Lower lobe of right lung (tissue), 2 donors: ENCODE results near the gene KLHDC8B. TPM values are rescaled to one million over a fixed set of nuclear protein-coding genes. Genes with fewer than 3 reads are reported as not detected.

Experiments
- ATAC-seq, 2 donors: fragments of 200-7000 bp; cut with Tn5 transposase; one replicate each; pipeline ENCODE4 v1.9.1; 2020 to 2022; ENCODE audit warnings: mild to moderate bottlenecking in 2 of 2, moderate library complexity in 2 of 2
- DNase-seq: peaks from one replicate; pipeline ENCODE4 v3.0.0-alpha.2; 2020
- H3K27ac ChIP-seq: fragments of 200-600 bp; one replicate; pipeline ENCODE4 v1.8.0; 2022
- H3K27me3 ChIP-seq: fragments of 200-600 bp; one replicate; pipeline ENCODE4 v1.8.0; 2022; ENCODE audit warnings: low read depth
- H3K36me3 ChIP-seq: fragments of 200-600 bp; one replicate; pipeline ENCODE4 v1.8.0; 2022; ENCODE audit warnings: mild to moderate bottlenecking
- H3K4me1 ChIP-seq: fragments of 200-600 bp; one replicate; pipeline ENCODE4 v1.8.0; 2022
- H3K4me3 ChIP-seq: fragments of 200-600 bp; one replicate; pipeline ENCODE4 v1.8.0; 2022; ENCODE audit warnings: mild to moderate bottlenecking
- H3K9me3 ChIP-seq: fragments of 200-600 bp; one replicate; pipeline ENCODE4 v1.8.0; 2022
- intact Hi-C: fragments of 100-400 bp; cut with DNase I; formaldehyde crosslinking; loops from one replicate; pipeline ENCODE4 v1.11.0; 2022
- total RNA-seq: library from RNA; stranded (reverse); fragmentation: NEBNext Ultra II Directional; extraction: Animal tissue kit (Norgen Biotek cat#: 25700); gene quantifications from one replicate; pipeline ENCODE4 v1.2.1, GENCODE V29; 2021
- TF ChIP-seq, protein P1 (sequence below): fragments of 200-600 bp; IDR thresholded peaks from one replicate; pipeline ENCODE4 v1.8.0; 2022; ENCODE audit warnings: antibody characterized with exemption, mild to moderate bottlenecking
- donor health status: DM: no; HTN: yes; CAD: no; lungs with severe emphysema.

The KLHDC8B gene
- total RNA-seq, 1 donor from 2014 or later, result 34.8 TPM

DNA sequence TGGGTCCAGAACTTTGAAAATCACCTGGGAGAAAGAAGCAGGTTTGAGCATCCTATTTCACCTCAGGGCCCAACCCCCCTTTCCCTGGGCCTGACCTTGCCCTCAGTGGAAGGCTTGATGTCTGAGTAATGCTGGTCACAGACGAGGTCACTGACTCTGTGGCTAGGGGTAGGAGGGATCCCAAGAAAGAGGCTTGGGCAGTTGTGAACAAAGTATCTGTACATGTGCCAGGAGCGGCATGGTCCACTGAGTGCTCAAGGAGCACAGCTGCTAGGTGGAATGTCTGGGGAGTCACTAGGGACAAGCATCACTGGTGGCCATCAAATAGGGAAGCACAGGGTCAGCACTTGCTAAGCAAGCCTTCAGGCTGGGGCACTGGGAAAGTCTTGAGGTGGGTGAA lies 12.6 kb upstream of the KLHDC8B start:
- no peaks in the 10 kb centered on the region for H3K27me3 ChIP-seq
- no peak overlapping the region for H3K27ac ChIP-seq
- no peak for DNase-seq
- intact Hi-C loops, result no loop called here
- H3K4me1 ChIP-seq, result peaks cover 15% of the 10 kb centered on the region
- peaks cover 23% of the 10 kb centered on the region for H3K36me3 ChIP-seq
- no peak for ATAC-seq
- no peak overlapping the region for H3K4me3 ChIP-seq
- no peaks in the 10 kb centered on the region for H3K9me3 ChIP-seq
- TF ChIP-seq, protein P1, sequence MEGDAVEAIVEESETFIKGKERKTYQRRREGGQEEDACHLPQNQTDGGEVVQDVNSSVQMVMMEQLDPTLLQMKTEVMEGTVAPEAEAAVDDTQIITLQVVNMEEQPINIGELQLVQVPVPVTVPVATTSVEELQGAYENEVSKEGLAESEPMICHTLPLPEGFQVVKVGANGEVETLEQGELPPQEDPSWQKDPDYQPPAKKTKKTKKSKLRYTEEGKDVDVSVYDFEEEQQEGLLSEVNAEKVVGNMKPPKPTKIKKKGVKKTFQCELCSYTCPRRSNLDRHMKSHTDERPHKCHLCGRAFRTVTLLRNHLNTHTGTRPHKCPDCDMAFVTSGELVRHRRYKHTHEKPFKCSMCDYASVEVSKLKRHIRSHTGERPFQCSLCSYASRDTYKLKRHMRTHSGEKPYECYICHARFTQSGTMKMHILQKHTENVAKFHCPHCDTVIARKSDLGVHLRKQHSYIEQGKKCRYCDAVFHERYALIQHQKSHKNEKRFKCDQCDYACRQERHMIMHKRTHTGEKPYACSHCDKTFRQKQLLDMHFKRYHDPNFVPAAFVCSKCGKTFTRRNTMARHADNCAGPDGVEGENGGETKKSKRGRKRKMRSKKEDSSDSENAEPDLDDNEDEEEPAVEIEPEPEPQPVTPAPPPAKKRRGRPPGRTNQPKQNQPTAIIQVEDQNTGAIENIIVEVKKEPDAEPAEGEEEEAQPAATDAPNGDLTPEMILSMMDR, result no peak

DNA sequence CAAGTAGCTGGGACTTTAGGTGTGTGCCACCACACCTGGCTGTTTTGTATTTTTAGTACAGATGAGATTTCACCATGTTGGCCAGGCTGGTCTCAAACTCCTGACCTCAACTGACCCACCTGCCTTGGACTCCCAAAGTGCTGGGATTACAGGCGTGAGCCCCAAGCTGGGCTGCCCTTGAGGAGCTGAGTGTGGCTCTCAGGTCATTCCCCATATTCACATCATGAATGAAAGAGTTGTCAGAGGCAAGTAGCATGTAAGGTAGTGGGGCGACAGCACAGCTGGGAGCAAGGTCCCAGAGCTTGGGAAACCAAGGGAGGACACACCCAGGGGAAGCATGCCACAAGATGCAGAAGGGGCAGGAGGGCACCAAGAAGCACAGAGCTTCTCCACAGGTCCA lies 10.2 kb upstream of the KLHDC8B start:
- Histone ChIP-seq H3K27me3 (no peaks in the 10 kb centered on the region), H3K27ac (no peak overlapping the region), H3K9me3 (no peaks in the 10 kb centered on the region), H3K4me1 (peaks cover 32% of the 10 kb centered on the region), H3K4me3 (no peak overlapping the region), H3K36me3 (peaks cover 32% of the 10 kb centered on the region)
- ATAC-seq, result no peak
- TF ChIP-seq, protein P1, result no peak
- intact Hi-C loops, result no loop called here
- no peak for DNase-seq

DNA sequence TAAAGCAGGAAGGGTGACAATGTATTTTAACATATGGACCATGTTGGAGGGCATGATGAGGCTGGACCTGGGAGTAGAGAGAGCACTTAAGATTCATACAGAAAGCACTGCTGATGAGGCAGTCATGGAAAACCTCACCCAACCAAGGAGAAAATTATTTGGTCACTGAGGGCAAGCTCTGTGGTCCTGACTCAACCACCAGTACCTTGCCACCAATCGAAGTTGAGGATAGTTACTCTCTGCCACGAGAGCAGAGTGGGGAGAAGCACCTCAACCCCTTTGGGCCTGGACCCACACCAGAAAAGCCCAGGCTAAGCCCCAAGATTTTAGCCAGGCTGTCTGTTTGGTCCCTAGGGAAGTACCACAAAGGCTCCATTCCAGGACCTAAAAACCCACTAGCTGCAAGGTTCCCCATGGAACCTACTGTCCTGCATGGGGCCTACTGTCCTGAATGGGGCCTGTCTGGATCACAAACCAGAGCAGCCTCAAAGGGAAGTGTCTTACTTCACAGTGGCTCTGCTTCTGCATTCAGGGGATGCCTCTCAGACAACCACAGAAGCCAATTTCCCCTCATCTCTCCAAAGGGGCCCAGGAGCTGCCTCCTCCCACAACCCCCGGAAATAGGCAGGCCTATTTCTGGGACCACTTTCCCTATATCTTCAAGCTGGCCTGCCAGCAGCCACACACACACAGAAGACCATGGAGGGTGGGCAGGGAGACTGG lies 9.4 kb upstream of the KLHDC8B start:
- Histone ChIP-seq H3K4me3 (no peak overlapping the region), H3K9me3 (no peaks in the 10 kb centered on the region), H3K36me3 (peaks cover 32% of the 10 kb centered on the region), H3K27me3 (no peaks in the 10 kb centered on the region), H3K27ac (no peak overlapping the region), H3K4me1 (peaks cover 39% of the 10 kb centered on the region)
- DNase-seq (no peak), ATAC-seq (no peak)
- intact Hi-C loops, result no loop called here
- TF ChIP-seq, protein P1, result no peak

DNA sequence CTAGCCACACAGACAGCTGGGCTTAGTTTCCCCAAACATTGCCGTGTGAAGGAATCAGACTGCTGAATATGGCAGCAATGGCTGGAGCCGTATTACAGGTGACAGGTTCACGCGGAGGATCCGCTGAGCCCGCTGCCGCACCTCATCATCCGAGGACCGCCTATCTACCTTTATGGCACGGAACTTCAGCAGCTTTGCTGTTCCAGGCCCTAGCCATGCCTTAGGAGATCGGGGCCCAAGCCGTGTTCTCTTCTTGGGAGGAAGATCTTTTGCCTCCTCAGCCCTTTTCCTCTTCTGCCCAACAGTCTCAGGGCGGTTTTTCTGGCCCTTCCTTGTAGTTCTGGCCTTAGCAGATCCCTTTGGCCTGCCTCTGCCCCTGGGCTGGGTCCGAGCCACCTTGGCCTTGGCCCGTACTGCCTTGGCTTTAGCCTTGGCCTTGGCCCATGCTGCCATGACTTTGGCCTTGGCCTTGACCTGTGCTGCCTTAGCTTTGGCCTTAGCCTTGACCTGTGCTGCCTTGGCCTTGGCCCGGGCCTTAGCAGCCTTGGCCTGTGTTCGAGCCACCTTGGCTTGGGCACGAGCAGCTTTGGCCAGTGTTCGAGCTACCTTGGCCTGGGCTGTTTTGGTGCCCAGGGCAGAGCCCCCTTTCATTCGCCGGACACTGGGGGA lies 8.5 kb upstream of the KLHDC8B start:
- H3K4me3 ChIP-seq, result no peak overlapping the region
- DNase-seq, result no peak
- intact Hi-C loops, result no loop called here
- no peak overlapping the region for H3K27ac ChIP-seq
- no peak for ATAC-seq
- H3K36me3 ChIP-seq, result peaks cover 32% of the 10 kb centered on the region
- H3K27me3 ChIP-seq, result no peaks in the 10 kb centered on the region
- TF ChIP-seq, protein P1, result no peak
- peaks cover 39% of the 10 kb centered on the region for H3K4me1 ChIP-seq
- H3K9me3 ChIP-seq, result no peaks in the 10 kb centered on the region

DNA sequence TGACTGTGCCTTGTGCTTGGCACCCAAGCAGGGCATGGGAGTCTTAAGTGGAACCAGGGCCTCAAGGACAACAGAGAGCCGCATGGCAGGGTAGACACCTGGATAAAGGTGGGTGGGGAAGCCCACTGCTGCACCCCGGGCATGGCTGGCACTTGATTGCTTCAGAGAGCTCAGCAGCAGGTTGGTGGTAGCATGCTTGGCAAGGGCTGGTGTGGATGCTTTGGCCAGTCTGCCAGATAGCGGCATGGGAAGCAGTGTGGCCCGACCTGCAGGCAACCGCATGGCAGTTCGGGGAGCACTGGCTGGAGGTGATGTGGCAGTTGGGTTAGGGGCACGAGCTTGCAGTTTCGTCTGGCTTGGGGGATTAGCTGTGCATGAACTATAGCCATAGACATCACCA lies 7.8 kb upstream of the KLHDC8B start:
- DNase-seq, result no peak
- Histone ChIP-seq H3K36me3 (peaks cover 32% of the 10 kb centered on the region), H3K4me3 (no peak overlapping the region), H3K9me3 (no peaks in the 10 kb centered on the region), H3K27me3 (no peaks in the 10 kb centered on the region), H3K27ac (no peak overlapping the region), H3K4me1 (peaks cover 39% of the 10 kb centered on the region)
- intact Hi-C loops, result no loop called here
- TF ChIP-seq, protein P1, result no peak
- ATAC-seq, result no peak
